HG03196 (cell line): ENCODE results near the gene GPER1.
A peak's percentile ranks its signal among the peaks of the same experiment; 100 is the strongest.
"Not testable (repeated sequence)": the region's sequence is repeated elsewhere in the genome, so short reads cannot be mapped to it uniquely, and the experiment has no call there.

Experiments
- ATAC-seq: cut with Tn5 transposase; IDR thresholded peaks from one replicate; pipeline ENCODE4 v1.9.1; 2021; ENCODE audit not compliant: unreplicated experiment

The GPER1 gene

DNA sequence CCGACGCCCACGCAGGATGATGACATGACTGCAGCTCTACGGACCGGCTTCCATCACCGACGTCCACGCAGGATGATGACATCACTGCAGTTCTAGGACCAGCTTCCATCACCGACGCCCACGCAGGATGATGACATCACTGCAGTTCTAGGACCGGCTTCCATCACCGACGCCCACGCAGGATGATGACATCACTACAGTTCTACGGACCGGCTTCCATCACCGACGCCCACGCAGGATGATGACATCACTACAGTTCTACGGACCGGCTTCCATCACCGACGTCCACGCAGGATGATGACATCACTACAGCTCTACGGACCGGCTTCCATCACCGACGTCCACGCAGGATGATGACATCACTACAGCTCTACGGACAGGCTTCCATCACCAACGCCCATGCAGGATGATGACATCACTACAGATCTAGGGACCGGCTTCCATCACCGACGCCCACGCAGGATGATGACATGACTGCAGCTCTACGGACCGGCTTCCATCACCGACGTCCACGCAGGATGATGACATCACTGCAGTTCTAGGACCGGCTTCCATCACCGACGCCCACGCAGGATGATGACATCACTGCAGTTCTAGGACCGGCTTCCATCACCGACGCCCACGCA lies 28.6 kb downstream of the GPER1 start:
- ATAC-seq: not testable (repeated sequence)

DNA sequence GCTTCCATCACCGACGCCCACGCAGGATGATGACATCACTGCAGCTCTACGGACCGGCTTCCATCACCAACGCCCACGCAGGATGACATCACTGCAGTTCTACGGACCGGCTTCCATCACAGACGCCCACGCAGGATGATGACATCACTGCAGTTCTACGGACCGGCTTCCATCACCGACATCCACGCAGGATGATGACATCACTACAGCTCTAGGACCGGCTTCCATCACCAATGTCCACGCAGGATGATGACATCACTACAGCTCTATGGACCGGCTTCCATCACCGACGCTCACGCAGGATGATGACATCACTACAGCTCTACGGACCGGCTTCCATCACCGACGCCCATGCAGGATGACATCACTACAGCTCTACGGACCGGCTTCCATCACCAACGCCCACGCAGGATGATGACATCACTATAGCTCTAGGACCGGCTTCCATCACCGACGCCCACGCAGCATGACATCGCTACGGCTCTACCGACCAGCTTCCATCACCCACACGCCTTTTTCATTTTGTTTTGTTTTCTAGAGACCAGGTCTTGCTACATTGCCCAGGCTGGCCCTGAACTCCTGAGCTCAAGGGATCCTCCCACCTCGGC lies 29.5 kb downstream of the GPER1 start:
- no peak for ATAC-seq

DNA sequence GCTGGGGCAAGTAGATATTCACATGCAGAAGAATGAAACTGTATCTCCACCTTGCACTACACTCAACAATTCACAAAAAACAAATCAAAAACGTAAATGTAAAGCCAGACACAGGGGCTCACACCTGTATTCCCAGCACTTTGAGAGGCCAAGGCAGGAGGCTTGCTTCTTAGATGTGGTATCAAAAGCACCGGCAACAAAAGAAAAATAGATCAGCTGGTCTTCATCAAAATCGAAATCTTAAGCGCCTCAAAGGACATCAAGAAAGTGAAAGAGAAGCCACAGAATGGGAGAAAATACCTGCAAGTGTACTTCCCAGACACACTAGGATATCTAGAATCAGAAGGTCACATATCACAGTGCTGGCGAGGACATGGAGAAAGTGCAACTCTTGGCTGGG lies 31.3 kb downstream of the GPER1 start:
- ATAC-seq: no peak

DNA sequence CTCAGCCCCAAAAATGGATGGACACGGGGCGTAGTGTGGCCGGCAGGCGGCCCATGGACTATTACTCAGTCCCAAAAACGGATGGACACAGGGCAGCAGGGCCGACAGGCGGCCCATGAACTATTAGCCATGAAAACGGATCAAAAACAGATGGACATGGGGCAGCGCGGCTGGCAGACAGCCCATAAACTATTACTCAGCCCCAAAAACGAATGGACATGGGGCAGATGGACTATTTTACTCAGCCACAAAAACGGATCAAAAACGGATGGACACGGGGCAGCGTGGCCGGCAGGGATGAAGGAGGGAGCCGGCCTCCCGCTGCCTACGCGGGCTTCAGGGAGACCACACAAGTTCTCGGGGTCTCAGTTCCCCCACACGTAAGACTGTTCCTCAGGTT lies 32.9 kb downstream of the GPER1 start:
- ATAC-seq: no peak

DNA sequence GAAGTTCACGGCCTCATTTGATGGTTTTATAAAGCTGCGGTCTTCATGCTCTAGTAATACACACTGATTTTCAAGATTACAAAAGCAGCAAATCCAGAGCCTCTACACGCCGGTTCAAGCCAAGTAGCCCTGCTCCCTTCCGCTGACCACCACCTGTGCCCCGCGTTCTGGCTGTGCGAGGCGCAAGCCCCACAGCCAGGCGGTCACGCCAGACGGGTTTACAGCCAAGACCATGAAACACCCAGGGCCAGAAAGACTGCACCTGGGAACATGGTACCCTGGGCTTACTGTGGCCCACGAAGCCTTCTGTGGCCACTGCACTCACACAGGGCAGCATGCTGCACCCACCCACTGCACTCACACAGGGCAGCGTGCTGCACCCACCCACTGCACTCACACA lies 33.6 kb downstream of the GPER1 start:
- no peak for ATAC-seq

DNA sequence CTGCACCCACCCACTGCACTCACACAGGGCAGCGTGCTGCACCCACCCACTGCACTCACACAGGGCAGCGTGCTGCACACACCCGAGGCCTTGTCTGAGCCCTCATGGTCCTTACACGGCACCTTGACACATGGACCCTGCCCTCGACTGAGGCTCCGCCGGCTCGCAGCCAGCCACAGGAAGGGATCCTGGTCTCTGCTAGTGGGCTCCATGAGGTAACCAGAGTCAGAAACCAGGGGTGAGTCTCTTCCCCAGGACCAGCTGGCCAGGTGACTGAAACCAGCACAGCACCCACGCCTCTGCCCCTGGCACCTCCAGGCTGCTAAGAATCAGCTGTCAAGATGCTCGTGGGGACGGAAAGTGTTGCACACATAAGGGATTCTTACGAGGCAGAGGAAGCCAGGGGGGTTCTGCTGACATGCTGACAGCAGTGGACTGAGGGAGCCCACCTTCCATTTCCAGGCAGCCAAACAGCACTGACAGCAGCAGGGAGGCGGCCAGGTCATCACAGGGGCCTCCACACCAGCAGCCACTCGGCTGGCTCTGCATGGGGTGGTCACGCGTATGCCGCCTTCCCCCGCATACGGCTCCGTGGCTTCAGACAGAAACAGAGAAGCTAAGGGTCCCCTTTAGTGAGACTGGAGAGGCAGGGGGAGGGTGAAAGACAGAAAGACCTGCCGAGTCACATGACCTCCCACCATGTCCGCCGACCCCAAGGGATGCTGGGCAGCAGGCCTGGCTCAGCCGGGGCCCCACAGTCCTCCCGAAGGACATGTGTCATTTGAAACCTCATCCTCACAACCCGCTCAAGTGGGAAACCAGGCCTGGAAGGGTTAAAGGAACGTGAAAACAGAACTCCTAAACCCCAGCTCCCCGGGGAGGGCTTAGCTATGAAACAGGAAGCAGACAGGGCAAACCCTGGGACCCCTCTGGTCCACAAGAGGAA lies 34.2 kb downstream of the GPER1 start:
- no peak for ATAC-seq

DNA sequence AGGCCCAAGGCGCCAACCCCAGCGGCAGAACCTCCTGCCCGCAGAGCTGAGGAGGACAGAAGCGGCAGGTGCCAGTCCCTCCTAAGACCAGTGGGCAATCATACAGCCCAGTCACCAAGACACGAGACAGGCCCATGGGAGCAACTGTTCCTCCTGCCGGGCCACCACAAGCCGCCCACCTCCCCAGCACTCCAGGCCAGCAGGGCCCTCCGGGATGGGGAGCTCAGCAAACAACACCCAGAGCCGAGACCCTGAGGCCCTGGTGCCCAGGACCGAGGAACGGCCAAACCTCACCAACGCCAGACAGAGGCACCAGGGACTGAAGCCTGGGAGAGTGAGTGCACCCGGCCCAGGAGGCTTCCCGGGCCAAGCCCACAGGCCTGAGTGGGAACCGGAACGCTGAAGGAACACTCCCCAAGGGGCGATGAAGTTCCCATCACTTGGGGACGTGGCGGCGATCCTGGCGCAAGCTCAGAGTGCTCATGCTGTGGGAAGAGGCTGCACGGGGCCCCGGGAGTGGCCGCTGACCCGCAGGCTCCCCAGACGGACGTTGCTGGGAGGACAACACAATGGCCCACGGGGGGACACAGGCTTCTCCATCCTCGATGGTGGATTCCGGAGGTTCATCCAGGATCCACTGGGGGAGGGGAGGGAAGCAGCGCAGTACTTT lies 35.1 kb downstream of the GPER1 start:
- no peak for ATAC-seq

DNA sequence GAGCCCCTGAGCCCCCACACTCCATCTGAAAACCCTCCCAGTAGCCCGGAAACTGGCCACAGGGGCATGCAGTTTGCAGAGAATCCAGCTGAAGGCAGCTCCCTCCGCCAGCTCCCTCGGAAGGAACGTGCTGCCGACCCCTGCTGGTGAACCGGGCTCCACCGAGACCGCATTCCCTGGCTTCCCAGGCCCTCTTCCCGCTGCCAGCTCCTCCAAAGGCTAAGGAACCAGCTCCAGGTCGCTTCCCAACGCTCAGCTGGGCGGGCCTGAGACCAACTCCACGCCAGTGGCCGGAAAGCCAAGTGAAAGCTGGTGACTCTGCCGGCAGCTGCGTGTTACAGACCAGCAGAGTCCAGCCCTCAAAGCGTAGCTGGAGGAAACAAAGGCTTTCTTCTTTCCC lies 35.8 kb downstream of the GPER1 start:
- ATAC-seq: no peak

DNA sequence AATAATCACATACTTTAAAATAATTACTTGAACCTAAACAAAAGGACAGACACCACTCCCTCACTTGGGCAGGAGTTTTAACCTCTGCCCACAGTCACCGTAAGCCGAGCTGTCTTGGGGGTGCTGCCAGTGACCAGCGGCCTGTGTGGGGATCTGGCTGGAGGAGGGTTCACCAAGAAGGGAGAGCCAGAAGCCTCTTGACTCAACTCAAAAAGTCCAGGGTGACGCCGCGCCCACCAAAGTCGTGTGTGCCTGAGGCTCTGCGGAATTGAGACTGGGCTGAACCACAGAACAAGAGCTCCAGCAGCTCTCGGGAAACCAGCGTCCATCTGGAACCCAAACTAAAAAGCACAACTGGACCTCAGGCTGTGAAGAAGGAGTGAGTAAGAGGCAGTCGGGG lies 36.3 kb downstream of the GPER1 start:
- no peak for ATAC-seq

DNA sequence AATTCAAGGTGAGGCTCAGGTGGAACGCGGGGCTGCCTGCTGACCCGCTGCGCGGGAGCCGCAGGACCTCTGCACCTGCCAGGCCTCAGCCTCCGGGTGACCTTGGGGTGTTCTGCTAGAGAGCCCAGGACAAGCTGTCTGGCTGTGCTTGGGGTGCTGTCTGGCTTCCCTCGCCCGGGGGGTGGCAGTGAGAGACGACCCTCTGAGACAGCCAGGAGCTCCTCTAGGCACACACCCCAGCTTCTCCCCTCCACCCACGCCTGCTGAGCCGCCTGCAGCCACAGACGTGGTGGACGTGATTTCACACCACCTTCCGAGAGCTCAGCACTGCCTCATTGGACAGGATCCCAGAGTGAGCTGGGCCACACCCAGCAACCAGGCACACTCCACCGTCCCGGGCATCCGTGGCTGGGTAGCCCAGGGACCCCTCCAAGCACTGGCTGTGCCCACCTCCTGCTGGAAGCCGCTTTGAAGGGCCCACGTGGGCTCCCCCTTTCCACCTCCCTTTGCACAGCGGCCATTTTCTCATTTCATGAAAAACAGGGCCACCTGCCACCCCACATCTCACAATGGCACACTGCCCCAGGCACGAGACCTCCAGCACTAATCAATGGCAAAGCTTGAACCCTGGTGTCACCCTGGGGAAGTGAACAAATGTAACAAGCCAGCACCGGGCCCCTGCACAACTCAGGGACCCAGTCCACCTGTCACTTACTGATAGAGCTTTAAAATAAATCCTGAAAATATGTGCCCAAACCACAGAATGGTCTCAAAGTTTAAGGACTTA lies 37.1 kb downstream of the GPER1 start:
- ATAC-seq: no peak

DNA sequence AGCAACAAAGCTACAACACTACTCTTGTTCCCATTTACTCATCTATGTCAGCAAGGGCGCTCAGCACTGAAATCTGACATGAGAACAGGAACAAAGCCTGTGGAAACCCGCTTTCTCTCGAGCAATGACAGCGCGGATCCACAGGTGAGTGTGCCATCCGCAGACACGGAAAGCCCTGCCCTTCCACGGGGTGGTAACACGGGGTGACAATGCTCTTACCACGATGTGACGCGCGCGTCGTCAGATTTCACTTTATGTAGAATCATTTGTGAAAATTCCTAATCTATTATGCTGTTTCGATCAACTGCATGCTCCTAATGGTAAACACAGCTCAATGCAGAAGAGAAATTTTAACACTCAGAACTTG lies 37.7 kb downstream of the GPER1 start:
- no peak for ATAC-seq

DNA sequence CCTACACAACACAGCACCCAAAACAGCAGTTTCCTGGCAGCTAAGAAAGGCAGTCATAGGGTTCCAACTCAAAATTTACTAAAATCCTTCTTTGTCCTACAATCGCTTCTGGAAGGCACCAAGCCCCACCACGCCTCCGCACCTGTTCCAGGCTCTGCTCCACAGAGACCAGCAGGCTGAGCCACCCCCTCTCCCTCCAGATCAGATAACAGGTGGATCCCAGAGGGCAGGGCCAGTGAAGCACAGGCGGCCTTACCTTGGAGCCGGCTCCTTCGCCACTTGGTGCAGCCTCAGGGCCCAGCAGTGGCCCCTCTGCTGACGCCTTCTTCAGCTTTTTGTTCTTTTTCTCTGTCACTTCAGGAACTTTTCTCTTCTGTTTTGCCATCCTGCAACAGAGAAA lies 39.1 kb downstream of the GPER1 start:
- no peak for ATAC-seq

DNA sequence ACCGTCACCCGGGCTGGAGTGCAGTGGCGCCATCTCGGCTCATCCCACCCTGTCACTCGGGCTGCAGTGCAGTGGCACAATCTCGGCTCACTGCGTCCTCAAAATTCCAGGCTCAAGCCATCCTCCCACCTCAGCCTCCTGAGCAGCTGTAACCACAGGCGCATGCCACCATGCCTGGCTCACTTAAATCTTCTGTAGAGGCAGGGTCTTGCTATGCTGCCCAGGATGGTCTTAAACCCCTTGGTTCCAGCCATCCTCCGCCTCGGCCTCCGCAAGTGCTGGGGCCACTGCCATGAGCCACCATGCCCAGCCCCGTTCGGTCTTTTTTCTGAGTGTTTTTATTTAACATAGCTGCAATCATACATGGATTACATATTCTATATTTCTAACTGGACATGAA lies 41.5 kb downstream of the GPER1 start:
- no peak for ATAC-seq

DNA sequence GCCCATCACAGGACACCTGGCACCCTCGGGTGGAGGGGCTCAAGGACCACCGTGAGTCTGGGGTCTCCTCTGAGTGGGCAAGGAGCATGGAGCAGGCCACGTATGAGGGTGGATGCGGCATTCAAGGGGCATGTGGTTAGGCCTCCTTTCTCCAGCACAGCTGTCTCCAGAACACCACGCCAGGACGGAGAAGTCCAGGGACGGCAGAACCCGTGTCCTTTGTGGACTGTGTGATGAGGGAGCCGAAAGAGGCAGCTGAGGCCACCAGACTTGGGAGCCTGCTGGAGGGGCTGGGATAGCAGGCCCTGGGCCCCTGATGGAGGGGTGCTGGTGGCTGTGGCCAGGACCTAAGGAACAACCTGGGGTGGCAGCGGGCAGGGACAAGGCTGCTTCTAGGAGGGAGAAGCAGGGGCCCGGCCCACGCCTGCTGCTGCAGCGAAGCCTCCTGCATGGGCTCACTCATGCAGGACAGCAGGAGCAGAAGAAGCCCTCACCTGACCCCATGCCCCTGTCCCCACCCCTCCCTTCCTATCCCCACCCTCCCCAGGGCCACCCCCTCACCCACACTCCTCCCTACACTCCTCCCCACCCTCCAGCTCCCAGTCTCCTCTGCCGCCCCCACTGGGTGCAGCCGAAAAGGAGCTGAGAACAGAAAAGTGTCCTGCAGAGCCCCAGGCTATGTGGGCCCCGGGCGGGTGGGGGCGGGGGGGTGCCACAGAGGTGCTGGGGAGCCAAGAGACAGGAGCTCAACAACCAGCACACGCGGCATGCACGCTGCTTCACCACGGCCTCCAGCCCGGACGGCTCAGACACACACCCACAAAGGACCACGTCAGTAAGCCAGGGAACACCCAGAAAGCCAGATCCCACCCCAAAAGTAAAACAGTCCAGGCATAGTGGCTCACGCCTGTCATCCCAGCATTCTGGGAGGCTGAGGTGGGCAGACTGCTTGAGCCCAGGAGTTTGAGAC lies 42.4 kb downstream of the GPER1 start:
- ATAC-seq: no peak

DNA sequence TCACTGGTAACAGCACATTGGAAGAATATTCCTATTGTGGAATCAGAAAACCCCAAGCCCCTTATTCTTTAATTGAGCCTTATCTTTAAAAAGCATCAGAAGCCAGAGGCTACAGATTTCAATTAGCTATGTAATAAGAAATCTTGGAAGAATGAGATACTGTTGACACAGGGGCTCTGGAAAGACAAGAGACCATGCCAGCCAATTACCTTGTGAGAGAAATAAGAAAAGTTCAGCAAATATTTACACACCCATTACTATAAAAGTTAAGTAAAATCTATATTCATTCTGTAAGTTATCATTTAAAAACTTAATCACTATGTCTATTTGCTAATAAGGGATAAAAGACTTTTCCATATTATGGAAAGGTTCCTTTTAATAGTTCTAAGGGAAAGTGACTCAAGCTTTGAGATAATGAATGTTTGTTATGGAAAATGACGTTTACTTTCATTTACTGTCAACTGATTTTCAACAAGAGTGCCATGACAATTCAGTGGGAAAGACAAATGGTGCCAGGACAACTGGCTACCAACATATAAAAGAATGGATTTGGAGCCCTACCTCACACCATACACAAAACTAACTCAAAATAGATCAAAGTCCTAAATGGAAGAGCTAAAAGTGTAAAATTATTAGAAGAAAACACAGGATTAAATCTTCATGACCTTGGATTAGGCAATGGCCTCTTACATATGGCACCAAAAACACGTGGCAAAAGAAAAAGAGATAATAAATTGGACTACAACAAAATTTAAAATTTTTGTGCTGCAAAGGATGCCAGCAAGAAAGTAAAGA lies 43.8 kb downstream of the GPER1 start:
- no peak for ATAC-seq

DNA sequence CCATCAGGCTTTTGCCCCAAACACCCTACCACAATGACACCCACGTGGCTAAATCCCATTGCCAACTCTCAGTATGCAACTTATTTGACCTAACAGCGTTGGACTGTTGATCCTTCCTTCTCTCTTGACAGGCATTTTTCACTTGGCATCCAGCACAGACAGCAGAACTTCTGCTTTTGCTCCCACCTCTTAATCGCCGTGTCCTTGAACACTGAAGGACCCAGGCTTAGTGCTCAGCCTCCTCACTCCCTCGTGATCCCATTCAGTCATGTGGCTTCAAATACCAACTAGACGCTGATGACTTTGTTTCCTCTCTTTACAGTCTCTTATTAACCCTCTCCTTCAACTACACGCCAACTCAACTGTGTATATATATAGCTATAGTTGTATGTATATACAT lies 47.0 kb downstream of the GPER1 start:
- no peak for ATAC-seq

DNA sequence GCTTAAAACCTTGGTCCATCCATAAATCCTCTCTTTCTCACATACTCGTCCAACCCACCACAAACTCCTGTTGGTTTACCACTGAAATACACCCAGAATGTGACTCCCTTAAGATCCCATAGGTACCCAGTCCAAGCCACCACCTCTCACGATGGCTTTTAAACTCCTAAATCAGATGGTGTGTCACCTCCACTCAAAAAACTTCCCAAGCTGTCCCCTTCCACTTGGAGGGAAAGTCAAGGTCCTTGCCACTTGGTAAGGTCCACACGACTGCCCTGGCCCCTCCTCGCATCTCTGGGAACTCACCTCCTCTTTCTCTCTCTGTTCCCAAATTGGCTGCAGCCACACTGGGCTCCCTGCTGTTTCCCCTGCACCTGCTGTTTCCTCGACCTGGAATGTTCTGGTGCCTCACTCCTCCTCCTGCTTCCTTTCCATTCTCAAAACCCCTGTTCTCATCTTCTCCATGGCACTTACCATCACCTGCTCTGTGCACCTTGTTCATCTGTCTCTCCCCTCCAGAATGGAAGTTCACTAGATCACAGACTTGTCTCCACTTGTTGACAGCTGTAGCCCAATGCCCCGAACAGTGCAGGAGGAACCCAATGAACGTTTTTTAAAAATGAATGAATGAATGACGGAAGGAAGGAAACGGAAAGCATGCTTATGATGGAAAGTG lies 49.1 kb downstream of the GPER1 start:
- ATAC-seq: no peak

DNA sequence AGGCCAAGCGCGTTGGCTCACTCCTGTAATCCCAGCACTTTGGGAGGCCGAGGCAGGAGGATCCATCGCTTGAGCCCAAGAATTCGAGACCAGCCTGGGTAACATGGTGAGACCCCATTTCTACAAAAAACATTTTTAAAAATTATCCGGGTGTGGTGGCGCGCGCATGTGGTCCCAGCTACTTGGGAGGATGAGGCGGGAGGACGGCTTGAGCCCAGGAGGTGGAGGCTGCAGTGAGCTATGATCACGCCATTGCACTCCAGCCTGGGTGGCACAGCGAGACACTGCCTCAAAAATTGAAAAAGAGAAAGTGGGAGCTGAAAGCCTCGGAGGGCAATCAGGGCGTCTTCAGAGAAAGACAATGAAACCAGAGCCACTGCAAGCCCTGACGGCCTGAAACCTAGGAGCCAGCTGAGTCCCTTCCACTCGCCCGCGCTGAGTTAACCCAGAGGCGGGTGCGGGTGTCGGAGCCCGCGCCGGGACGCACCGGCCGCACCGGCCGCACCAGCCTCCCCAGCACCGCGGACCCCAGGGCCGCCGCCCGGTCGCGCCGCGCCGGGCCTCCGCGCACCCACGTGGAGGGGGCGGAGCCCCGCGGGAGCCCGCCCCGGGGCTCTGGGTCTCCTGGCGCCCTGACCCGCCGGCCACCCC lies 49.7 kb downstream of the GPER1 start:
- ATAC-seq: peak; percentile 53
